ENCODE measurements around the gene OR4B1.

The OR4B1 gene

DNA sequence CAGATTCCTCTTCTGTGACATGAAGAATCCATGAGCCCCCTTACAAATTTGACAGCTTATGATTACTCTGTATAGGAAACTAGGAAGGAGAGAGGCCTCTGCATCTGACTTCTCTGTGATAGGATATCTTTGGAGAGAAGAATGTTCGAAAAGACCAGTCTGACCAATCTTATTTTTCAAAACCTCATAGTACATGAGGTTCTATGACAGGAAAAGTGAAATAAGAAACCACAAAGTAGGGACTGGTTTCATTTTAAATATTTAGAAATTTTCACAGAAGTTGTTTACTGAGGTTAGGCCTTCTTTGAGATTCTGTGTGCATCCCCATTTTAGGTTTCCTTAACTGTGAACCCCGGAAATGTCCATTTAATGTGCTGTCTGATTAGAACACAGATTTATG is 45.0 kb downstream of the OR4B1 start:
- TF ChIP-seq, protein P1, sequence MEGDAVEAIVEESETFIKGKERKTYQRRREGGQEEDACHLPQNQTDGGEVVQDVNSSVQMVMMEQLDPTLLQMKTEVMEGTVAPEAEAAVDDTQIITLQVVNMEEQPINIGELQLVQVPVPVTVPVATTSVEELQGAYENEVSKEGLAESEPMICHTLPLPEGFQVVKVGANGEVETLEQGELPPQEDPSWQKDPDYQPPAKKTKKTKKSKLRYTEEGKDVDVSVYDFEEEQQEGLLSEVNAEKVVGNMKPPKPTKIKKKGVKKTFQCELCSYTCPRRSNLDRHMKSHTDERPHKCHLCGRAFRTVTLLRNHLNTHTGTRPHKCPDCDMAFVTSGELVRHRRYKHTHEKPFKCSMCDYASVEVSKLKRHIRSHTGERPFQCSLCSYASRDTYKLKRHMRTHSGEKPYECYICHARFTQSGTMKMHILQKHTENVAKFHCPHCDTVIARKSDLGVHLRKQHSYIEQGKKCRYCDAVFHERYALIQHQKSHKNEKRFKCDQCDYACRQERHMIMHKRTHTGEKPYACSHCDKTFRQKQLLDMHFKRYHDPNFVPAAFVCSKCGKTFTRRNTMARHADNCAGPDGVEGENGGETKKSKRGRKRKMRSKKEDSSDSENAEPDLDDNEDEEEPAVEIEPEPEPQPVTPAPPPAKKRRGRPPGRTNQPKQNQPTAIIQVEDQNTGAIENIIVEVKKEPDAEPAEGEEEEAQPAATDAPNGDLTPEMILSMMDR (IDR thresholded peaks at IDR 0.05; ENCODE audit: extremely low read depth, missing control alignments) = no peak
- DNase-seq (ENCODE audit: low spot score) = no peak

DNA sequence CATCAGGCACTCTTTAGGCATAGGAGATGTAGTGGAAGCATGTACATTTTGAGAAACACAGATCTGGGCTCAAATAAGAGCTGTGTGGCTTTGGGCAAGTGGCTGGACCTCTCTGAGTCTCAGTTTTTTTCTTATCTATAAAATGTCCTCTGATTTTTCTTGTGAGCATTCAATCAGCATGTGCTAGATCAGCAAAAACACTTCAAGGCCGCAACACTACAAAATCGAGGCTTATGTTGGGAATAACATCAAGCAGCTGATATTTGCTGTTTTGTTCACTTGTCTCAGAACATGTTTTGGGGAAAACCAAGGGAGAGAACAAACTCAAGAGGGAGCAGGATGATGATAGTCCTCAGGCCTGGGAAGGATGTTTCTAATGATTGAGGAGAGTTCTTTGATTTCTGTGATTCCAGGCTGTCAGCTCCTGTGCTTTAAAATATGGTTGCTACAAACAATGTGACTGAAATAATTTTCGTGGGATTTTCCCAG is 46.9 kb downstream of the OR4B1 start, which contains the start of gene OR4X1:
TSS of gene OR4X1 (plus strand) at position 439 of the 489 bp plus-strand sequence. CDS start at position 439, 0 bp downstream.
- TF ChIP-seq, protein P1 (IDR thresholded peaks at IDR 0.05; ENCODE audit: extremely low read depth, missing control alignments) = no peak
- DNase-seq (ENCODE audit: low spot score) = no peak
